NB4 (cell line): ENCODE results near the gene RAC3.

ENCODE experiments used
- DNase-seq: peaks from one replicate; pipeline ENCODE4 v3.0.0; 2010; ENCODE audit warnings: low read depth
- H3K4me3 ChIP-seq: one replicate; pipeline ENCODE4 v1.5.1; 2011; ENCODE audit warnings: mild to moderate bottlenecking, low read depth, low read length, moderate library complexity
- CTCF ChIP-seq: IDR thresholded peaks from one replicate; pipeline ENCODE4 v1.5.1; 2012; ENCODE audit warnings: low read depth, low read length
- MAX ChIP-seq: IDR thresholded peaks from 2 replicates; pipeline ENCODE4 v1.6.1; 2011; ENCODE audit warnings: low read depth, low read length
- MYC ChIP-seq: IDR thresholded peaks from 2 replicates; pipeline ENCODE4 v1.6.1; 2011; ENCODE audit warnings: low read depth, low read length
- POLR2A ChIP-seq: IDR thresholded peaks from 2 replicates; pipeline ENCODE4 v1.6.1; 2011; ENCODE audit warnings: mild to moderate bottlenecking; ENCODE audit not compliant: insufficient read length; ENCODE audit errors: extremely low read depth

RAC3 gene

GRCh38 chr17:82050761-82051641, 19.5 kb downstream of the RAC3 start:
- no peak for DNase-seq
- peak overlapping the region; percentile 38 for H3K4me3 ChIP-seq
- TF ChIP-seq MAX (no peak), MYC (no peak), CTCF (no peak), POLR2A (no peak)

GRCh38 chr17:82051776-82052637, 20.5 kb downstream of the RAC3 start, which contains the start of the genes GPS1 and RFNG:
Gene GPS1, plus strand, starts transcription at chr17:82051898. Its CDS starts 34 bp downstream, at chr17:82051932.
Gene RFNG, minus strand, starts transcription at chr17:82051811. Its CDS starts 45 bp downstream, at chr17:82051766.
- peak; percentile 31; the same call in 1 of the 2 replicates for TF ChIP-seq MAX
- no peak for TF ChIP-seq POLR2A
- no peak for TF ChIP-seq MYC
- TF ChIP-seq CTCF: no peak
- peak; percentile 80 for DNase-seq
- peak within 1 kb of the TSS; percentile 80 for H3K4me3 ChIP-seq

- H3K4me3 ChIP-seq: peak overlapping the region; percentile 80
- no peak for TF ChIP-seq CTCF
- TF ChIP-seq MAX: no peak
- no peak for TF ChIP-seq MYC
- no peak for TF ChIP-seq POLR2A
- no peak for DNase-seq
These were observed 21.2 kb downstream of the RAC3 start for GRCh38 chr17:82052638-82053059.

- no peak overlapping the region for H3K4me3 ChIP-seq
- TF ChIP-seq MAX: no peak
- no peak for TF ChIP-seq CTCF
- no peak for TF ChIP-seq MYC
- TF ChIP-seq POLR2A: no peak
- DNase-seq: no peak
These were observed 21.7 kb downstream of the RAC3 start for GRCh38 chr17:82053130-82053529.

GRCh38 chr17:82053556-82054263, 22.2 kb downstream of the RAC3 start:
- TF ChIP-seq POLR2A (no peak), MAX (no peak), CTCF (no peak), MYC (no peak)
- no peak for DNase-seq
- H3K4me3 ChIP-seq: no peak overlapping the region
